Spleen (tissue), 11 donors: ENCODE data around the gene UBA52. TPM values are rescaled to one million over a fixed set of nuclear protein-coding genes. Genes with fewer than 3 reads are reported as not detected.
A peak's percentile ranks its signal among the peaks of the same experiment; 100 is the strongest.

ENCODE experiments used
- DNase-seq: peaks from one replicate; pipeline ENCODE4 v3.0.0-alpha.2; 2020
- H3K27ac ChIP-seq, 8 donors: fragments of 200-600 bp; sonication (generic) in 7 of 8; 1 replicate in 4 of 8; 2 replicates in 4 of 8; pipeline versions ENCODE4 v1.5.0 to v1.8.0; 2016 to 2021; ENCODE audit warnings: inconsistent platforms in 4 of 8, mild to moderate bottlenecking in 4 of 8, moderate library complexity in 1 of 8
- H3K27me3 ChIP-seq, 7 donors: fragments of 200-600 bp; sonication (generic) in 6 of 7; replicated peaks in 1 of 7; 1 replicate in 4 of 7; 2 replicates in 3 of 7; pipeline versions ENCODE4 v1.5.0 to v1.8.0; 2016 to 2021; ENCODE audit warnings: inconsistent platforms in 3 of 7, mild to moderate bottlenecking in 1 of 7
- H3K36me3 ChIP-seq, 6 donors: fragments of 200-600 bp; sonication (generic) in 5 of 6; 1 replicate in 4 of 6; 2 replicates in 2 of 6; pipeline versions ENCODE4 v1.5.0 to v1.8.0; 2016 to 2021; ENCODE audit warnings: inconsistent platforms in 2 of 6
- H3K4me1 ChIP-seq, 6 donors: fragments of 200-600 bp; sonication (generic) in 5 of 6; 1 replicate in 3 of 6; 2 replicates in 3 of 6; pipeline versions ENCODE4 v1.5.0 to v1.8.0; 2016 to 2021; ENCODE audit warnings: inconsistent platforms in 3 of 6
- H3K4me3 ChIP-seq, 8 donors: fragments of 200-600 bp; sonication (generic) in 7 of 8; 1 replicate in 4 of 8; 2 replicates in 4 of 8; pipeline versions ENCODE4 v1.5.0 to v1.8.0; 2016 to 2021; ENCODE audit warnings: inconsistent platforms in 4 of 8, mild to moderate bottlenecking in 4 of 8, moderate library complexity in 2 of 8
- H3K9me3 ChIP-seq, 8 donors: fragments of 200-600 bp; sonication (generic) in 7 of 8; 1 replicate in 4 of 8; 2 replicates in 4 of 8; pipeline versions ENCODE4 v1.5.0 to v1.8.0; 2016 to 2021; ENCODE audit warnings: inconsistent platforms in 4 of 8
- CTCF ChIP-seq, 11 experiments: fragments of 200-600 bp in 7 of 11; fragments of 450-650 bp in 4 of 11; sonication (generic) in 4 of 11; IDR thresholded peaks in 8 of 11; conservative IDR thresholded peaks in 3 of 11; 1 replicate in 7 of 11; 2 replicates in 4 of 11; pipeline versions ENCODE4 v1.4.0 to v1.8.0; 2016 to 2021; ENCODE audit warnings: antibody characterized with exemption in 11 of 11, inconsistent platforms in 4 of 11, mild to moderate bottlenecking in 1 of 11
- POLR2A ChIP-seq, 3 donors: fragments of 450-650 bp; IDR thresholded peaks; one replicate each; pipeline ENCODE4 v1.5.1; 2017; ENCODE audit warnings: antibody characterized with exemption in 3 of 3, mild to moderate bottlenecking in 1 of 3
- POLR2AphosphoS5 ChIP-seq, 3 donors: sonication (generic); formaldehyde crosslinking; IDR thresholded peaks; one replicate each; pipeline ENCODE4 v1.5.1; 2017; ENCODE audit warnings: antibody characterized with exemption in 3 of 3
- WGBS, 5 donors: extraction: QIAGEN DNeasy Blood & Tissue Kit in 3 of 5; methylation state at CpG; one replicate each; pipeline versions ENCODE4 v1.1.5 to v1.1.7; 2013 to 2018; 5-methylcytosine and 5-hydroxymethylcytosine counted together
- intact Hi-C: fragments of 100-400 bp; cut with DNase I; formaldehyde crosslinking; loops from one replicate; pipeline ENCODE4 v1.15.0; 2023; ENCODE audit warnings: low total_unique reads
- polyA plus RNA-seq, 3 donors: library from polyadenylated mRNA; stranded (reverse); fragments of 200-250 nt; gene quantifications; one replicate each; pipeline ENCODE4 v1.2.1, GENCODE V29; 2013
- total RNA-seq, 7 donors: library from RNA; depleted of rRNA in 3 of 7; stranded (reverse); fragments of >200 nt in 3 of 7; fragmentation: NEBNext Ultra II Directional in 4 of 7; extraction: Animal tissue kit (Norgen Biotek cat#: 25700) in 4 of 7; gene quantifications; one replicate each; pipeline versions ENCODE4 v1.1.0 to v1.2.1, GENCODE V29; 2016 to 2021
- donor health status: healthy with polysubstance abuse.
- donor health status: DM: no; HTN: no; CAD: no; lungs with moderate emphysema.
- donor health status: DM: no; HTN: no; CAD: no.
- donor health status: Bipolar disorder and iron deficiency.
- donor health status: healthy.
- donor health status: DM: no; HTN: no; CAD: no.
- donor health status: DM: yes; HTN: yes; CAD: no.

UBA52 gene
- total and polyA plus RNA-seq, 10 donors = 650 to 2,132 (median 1,063) TPM

GRCh38 chr19:18533058-18533457 is 38.6 kb upstream of the UBA52 start:
- Histone ChIP-seq H3K27me3 (no peaks in the 10 kb centered on the region), H3K4me3 (no peak overlapping the region), H3K4me1 (peaks cover 0 to 1% (median 0%) of the 10 kb centered on the region in 6 donors), H3K27ac (no peak overlapping the region), H3K9me3 (no peaks in the 10 kb centered on the region), H3K36me3 (peaks cover 0 to 87% (median 59%) of the 10 kb centered on the region in 6 donors)
- intact Hi-C loops = no loop called here
- TF ChIP-seq POLR2AphosphoS5 (IDR thresholded peaks at IDR 0.05) = no peak
- no peak for TF ChIP-seq CTCF (IDR thresholded peaks at IDR 0.05 in 8 of 11, conservative IDR thresholded peaks at IDR 0.05 in 3 of 11)
- TF ChIP-seq POLR2A (IDR thresholded peaks at IDR 0.05) = no peak
- WGBS, 5 donors = 80 to 98% (median 95%) methylated on average over 1 to 4 of the region's 4 CpGs
- DNase-seq = no peak

GRCh38 chr19:18536475-18536874 is 35.2 kb upstream of the UBA52 start:
- WGBS, 5 donors = 93 to 97% (median 95%) methylated on average over 6 to 10 of the region's 10 CpGs
- intact Hi-C loops = no loop called here
- TF ChIP-seq POLR2AphosphoS5 (IDR thresholded peaks at IDR 0.05) (no peak), POLR2A (IDR thresholded peaks at IDR 0.05) (no peak), CTCF (IDR thresholded peaks at IDR 0.05 in 8 of 11, conservative IDR thresholded peaks at IDR 0.05 in 3 of 11) (no peak)

GRCh38 chr19:18537431-18537830 is 34.2 kb upstream of the UBA52 start:
- no peak for DNase-seq
- peaks cover 7 to 36% (median 13%) of the 10 kb centered on the region in 6 donors for H3K4me1 ChIP-seq
- no peak overlapping the region for H3K4me3 ChIP-seq
- TF ChIP-seq POLR2AphosphoS5 (IDR thresholded peaks at IDR 0.05) = peak in 2 of 3 donors; percentile 24 to 64
- no peak for TF ChIP-seq CTCF (IDR thresholded peaks at IDR 0.05 in 8 of 11, conservative IDR thresholded peaks at IDR 0.05 in 3 of 11)
- H3K27me3 ChIP-seq = no peaks in the 10 kb centered on the region
- intact Hi-C loops = no loop called here
- peaks cover 0 to 93% (median 72%) of the 10 kb centered on the region in 6 donors for H3K36me3 ChIP-seq
- H3K27ac ChIP-seq = no peak overlapping the region
- 92 to 97% (median 95%) methylated on average over 11 to 17 of the region's 17 CpGs for WGBS, 5 donors
- H3K9me3 ChIP-seq = no peaks in the 10 kb centered on the region

More at GRCh38 chr19:18536475-18536874, 35.2 kb upstream of the UBA52 start:
- peaks cover 0 to 26% (median 4%) of the 10 kb centered on the region in 6 donors for H3K4me1 ChIP-seq
- no peak for DNase-seq
- no peaks in the 10 kb centered on the region for H3K9me3 ChIP-seq
- H3K27ac ChIP-seq = no peak overlapping the region
- no peak overlapping the region for H3K4me3 ChIP-seq
- no peaks in the 10 kb centered on the region for H3K27me3 ChIP-seq
- H3K36me3 ChIP-seq = peaks cover 0 to 100% (median 80%) of the 10 kb centered on the region in 6 donors

- H3K27ac ChIP-seq = no peak overlapping the region
- intact Hi-C loops = no loop called here
- H3K27me3 ChIP-seq = no peaks in the 10 kb centered on the region
- 87 to 90% (median 87%) methylated on average over 12 to 22 of the region's 22 CpGs for WGBS, 5 donors
- H3K9me3 ChIP-seq = no peaks in the 10 kb centered on the region
- no peak for TF ChIP-seq CTCF (IDR thresholded peaks at IDR 0.05 in 8 of 11, conservative IDR thresholded peaks at IDR 0.05 in 3 of 11)
- TF ChIP-seq POLR2A (IDR thresholded peaks at IDR 0.05) = no peak
- TF ChIP-seq POLR2AphosphoS5 (IDR thresholded peaks at IDR 0.05) = peak in 2 of 3 donors; percentile 8 to 61
- H3K4me1 ChIP-seq = peaks cover 7 to 39% (median 16%) of the 10 kb centered on the region in 6 donors
- DNase-seq = no peak
- peaks cover 0 to 86% (median 65%) of the 10 kb centered on the region in 6 donors for H3K36me3 ChIP-seq
- no peak overlapping the region for H3K4me3 ChIP-seq
Measured at GRCh38 chr19:18538115-18538514, 33.5 kb upstream of the UBA52 start.
